GM21529 (cell line): ENCODE results near the gene ZNF608.

Experiments
- ATAC-seq: cut with Tn5 transposase; IDR thresholded peaks from one replicate; pipeline ENCODE4 v1.9.1; 2021; ENCODE audit not compliant: unreplicated experiment

The ZNF608 gene, protein sequence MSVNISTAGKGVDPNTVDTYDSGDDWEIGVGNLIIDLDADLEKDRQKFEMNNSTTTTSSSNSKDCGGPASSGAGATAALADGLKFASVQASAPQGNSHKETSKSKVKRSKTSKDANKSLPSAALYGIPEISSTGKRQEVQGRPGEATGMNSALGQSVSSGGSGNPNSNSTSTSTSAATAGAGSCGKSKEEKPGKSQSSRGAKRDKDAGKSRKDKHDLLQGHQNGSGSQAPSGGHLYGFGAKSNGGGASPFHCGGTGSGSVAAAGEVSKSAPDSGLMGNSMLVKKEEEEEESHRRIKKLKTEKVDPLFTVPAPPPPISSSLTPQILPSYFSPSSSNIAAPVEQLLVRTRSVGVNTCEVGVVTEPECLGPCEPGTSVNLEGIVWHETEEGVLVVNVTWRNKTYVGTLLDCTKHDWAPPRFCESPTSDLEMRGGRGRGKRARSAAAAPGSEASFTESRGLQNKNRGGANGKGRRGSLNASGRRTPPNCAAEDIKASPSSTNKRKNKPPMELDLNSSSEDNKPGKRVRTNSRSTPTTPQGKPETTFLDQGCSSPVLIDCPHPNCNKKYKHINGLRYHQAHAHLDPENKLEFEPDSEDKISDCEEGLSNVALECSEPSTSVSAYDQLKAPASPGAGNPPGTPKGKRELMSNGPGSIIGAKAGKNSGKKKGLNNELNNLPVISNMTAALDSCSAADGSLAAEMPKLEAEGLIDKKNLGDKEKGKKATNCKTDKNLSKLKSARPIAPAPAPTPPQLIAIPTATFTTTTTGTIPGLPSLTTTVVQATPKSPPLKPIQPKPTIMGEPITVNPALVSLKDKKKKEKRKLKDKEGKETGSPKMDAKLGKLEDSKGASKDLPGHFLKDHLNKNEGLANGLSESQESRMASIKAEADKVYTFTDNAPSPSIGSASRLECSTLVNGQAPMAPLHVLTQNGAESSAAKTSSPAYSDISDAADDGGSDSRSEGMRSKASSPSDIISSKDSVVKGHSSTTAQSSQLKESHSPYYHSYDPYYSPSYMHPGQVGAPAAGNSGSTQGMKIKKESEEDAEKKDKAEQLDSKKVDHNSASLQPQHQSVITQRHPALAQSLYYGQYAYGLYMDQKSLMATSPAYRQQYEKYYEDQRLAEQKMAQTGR (N-terminal part only)

DNA sequence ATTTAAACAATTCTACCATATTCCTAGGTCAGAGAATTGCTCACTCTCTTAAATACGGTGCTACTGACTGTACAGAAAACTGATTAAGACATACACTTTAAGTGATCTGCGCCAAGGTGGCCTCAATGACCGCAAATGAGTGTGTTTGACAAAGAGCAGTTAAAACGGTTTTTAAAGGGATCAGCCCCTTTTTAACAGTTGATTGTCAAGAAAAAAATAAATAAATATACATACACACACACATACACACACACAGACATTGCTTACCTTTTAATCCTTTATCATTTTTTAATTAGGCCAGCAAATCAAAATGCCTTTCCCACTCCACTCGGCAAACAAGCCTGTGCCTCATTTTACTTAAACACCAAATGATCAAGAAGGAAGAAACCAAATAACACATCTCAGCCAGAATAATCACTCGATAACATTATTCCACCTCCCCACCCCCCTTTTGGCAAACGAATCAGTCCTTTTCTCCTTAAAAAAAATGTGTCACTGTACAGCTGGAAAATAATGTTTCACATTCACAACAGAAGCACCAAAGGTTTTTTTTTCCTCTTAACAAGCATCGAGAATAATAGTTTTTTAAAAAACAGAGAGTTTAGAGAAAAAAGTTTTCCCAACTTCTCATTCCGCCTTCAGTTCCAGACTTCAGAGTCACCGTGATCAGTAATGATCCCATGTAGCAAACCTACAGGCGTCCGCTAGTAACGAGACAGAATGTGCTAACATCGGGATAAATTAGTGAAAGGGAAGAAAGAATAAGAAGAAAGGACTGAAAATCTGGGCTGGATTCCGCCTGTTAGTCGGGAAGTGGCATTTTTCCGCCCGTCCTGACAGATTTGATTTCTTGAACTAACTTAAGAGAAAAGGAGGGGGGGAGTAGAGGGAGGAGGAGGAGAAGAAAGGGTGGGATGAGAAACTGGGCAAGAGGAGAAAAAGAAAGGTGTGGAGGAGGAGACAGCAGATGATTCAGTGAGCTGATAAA is at the start of gene ZNF608:
TSS of gene ZNF608 (minus strand) at position 712 of the 988 bp plus-strand sequence. CDS start 1,650 bp downstream, outside the sequence.
- ATAC-seq, result no peak

DNA sequence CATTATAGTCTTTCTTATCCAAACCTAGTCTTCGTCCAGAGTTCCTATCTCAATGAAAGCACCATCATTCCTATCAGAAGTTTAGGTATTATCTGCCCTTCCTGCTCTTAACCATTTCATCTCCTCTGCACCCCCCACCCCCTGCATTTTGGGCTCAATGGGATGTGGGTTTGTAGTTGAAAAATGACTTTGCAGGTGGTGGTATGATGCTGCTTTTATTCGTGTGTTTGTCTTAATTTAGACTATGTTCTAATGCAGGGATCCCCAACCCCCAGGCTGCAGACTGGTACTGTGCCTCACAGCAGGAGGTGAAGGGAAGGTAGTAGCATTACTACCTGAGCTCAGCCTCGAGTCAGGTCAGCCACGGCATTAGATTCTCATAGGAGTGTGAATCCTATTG is 49.4 kb upstream of the ZNF608 start:
- peak; percentile 33 for ATAC-seq

DNA sequence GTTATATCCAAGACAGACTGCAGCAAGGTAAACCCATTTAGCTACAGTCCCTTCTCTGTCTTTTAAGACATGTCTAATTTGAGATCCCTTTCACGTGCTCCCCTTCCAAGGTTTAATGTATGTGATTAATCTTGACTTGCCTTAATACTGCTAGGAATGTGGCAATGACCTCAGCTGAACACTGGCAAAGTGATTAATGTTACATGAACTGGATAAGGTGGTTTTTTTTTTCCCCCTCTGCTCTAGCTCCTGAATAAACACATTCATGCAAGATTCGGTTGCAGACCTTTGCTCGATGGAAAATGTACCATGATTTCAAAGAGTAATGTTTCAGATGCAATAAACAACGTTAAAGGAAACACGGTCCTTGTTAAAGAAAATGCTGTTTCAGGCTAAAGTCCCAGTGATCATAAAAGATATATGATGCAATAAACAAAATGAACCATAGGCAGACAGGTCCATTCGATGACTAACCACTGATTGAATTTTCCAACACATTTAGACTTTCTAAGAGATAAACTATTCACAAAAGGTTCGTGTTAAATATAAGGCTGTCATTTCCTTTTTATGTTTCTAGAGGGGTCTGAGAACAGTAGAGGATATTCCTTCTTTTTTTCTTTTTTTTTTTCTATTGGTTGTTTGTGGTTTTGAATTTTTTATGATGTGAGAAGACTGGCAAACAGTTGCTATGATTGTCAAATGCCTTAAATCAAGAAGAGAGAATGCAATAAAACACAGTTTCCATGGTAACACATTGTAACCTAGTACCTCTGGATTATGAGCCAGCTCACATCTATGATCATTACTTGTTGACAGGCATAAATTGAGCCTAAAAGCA is 44.7 kb upstream of the ZNF608 start:
- ATAC-seq, result no peak

DNA sequence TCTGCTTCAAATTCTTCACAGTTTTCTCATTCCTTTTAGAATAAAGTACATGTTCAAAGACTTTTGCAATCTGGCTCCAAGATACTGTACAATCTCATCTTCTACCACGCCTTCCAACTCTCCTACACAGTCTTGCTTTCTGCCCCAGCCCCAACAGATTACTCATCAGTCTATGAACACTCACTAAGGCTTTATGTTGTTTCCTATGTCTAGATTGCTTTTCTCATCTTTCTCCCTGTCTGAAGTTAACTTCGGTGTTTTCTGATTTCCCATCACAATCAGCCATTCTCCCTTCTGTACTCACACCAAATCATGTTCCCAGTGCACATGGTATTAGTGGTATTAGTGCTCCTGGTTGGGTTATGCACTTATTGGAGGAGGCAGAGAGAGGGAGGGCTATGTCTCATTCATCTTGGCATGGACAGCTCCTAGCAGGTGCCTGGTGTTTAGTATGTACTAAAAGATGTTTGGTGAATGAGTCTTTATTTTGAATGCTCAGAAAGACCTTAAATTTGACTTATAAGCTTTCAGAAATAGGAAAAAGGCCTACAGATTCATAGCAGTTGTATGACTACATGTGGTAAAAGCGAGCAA is 44.0 kb upstream of the ZNF608 start:
- no peak for ATAC-seq

DNA sequence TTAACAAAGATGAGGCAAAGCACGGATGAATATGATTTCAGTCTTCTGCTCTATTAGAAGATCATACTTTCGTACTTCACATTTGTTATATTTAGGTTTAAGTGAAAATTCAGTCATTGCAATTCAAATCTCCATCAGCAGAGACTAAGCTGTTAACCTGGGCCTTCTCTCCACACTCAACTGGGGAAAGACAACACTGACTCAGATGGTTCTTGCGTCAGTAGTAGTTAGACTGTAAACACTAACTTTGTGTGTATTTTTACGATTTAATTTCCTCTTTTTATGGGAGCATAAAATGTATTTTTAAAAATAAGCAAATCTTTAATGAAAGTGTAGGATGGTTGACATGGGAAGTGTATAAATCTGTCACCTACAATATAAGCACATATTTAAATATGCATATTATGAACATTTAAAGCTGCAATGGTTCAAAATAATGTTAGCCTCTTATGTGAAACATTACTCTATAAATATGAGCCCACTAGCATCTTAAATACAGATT is 42.7 kb upstream of the ZNF608 start:
- no peak for ATAC-seq

DNA sequence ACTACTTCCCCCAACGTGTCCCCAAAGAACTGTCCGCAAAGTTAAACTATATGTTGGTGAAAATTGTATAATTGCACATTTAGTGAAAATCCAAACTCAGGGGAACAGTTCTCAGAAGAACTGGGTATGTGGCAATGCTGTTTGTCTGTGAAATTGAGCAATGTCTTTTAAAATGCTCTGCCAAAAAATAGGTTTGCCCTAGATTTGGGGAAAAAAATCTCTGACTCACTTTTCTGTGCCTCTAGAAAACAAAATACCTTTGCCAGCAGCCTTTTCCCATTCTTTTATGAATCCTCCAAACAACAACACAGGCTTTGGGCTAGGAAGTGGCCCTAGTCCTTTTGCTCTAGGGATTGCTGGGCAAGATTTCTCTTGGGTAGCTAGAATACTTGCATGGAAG is 37.4 kb upstream of the ZNF608 start:
- no peak for ATAC-seq

DNA sequence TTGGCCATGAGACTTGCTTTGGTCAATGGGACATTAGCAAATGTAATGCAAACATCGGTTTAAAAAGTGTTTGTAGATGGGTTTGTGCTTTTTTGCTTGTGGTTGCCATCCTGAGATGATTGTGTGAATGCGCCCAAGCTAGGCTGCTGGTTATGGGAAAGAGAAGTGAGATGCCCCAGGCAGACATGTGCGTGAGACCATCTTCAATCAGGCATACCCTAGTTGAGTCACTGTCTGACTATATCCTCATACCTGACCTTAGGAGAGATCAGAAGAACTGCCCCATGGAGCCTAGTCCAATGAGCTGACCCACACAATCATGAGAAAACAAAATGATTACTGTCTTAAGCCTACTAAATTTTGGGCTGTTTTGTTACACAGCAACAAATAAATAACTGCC is 36.8 kb upstream of the ZNF608 start:
- no peak for ATAC-seq

DNA sequence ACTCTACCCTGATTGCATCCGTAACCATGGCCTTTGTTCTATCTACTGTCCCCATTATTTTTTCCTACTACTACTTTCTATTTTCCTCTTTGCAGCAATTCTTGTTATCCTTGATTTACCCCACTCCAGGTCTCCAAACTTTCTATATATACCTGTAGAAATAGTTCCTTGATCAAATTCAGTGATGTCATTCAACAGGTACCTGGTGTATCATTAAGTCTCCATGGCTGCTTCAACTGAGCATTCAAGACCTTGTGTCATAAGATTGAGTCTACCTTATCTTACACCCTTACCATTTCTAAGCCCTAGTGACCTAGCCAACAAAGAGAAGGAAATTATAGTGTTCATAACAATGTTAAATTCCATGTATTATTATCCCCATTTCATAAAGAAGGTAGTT is 35.8 kb upstream of the ZNF608 start:
- no peak for ATAC-seq

DNA sequence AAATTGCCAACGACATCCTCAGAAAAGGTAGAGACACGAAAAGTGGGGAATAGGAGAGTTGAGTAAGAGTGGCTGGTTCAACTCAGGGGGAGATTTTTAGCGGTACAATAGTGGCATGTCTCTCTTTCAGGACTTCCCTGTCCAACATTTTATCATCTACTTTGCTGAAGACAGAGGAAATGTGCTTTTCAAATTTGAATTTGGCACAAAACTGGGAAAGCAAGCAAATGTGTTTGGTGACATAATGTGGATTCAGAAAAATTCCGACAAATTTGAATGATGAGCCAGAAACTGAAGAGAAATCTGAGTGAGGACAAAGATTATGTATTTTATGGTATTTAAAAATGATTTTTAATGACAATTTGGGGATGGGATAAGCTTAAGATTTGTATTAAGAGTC is 33.6 kb upstream of the ZNF608 start:
- no peak for ATAC-seq

DNA sequence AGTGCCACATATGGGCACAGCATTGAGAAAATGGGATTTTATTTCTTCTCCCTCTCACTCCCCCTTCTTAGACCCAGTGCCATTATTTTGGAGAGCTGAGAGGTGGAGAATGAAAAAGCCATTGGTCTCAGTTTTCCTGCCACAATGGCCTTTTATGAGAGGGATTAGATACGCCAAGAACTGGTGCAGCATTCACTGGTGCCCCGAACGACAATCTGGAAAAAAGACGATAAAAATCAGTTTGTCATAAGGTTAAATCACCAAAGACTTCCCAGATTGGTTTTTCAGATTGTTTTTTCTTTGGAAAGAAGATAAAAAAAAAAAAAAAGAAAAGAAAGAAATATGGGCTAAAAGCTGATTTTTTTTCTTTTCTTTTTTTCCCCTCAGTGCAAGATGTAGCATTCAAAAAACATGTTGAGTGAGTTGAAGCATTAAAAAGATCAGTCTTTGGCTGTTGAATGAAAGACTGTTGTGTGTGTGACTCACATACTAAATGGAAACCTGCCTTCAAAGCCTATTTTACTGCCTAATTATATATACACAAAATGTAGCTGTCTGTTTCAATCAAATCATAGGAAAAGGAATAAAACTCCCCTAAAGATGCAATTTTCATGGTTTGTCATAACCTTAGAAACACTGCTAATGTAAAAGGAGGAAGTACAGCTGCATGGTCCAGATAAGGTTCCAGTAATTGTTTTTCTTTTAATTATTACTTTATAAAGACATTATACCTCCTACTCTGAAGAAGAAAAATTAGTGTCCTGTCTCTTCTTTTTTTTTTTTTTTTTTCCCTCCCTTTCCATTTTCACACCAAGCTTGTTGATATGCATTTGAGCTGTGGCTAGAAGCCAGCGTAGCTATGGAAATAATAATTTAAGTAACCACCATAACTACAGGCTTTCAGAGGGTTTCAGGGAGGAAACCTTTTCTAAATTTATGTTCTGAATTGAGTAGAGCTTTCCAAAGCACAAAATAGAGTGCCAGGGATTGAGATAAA is 27.2 kb upstream of the ZNF608 start:
- ATAC-seq, result no peak

DNA sequence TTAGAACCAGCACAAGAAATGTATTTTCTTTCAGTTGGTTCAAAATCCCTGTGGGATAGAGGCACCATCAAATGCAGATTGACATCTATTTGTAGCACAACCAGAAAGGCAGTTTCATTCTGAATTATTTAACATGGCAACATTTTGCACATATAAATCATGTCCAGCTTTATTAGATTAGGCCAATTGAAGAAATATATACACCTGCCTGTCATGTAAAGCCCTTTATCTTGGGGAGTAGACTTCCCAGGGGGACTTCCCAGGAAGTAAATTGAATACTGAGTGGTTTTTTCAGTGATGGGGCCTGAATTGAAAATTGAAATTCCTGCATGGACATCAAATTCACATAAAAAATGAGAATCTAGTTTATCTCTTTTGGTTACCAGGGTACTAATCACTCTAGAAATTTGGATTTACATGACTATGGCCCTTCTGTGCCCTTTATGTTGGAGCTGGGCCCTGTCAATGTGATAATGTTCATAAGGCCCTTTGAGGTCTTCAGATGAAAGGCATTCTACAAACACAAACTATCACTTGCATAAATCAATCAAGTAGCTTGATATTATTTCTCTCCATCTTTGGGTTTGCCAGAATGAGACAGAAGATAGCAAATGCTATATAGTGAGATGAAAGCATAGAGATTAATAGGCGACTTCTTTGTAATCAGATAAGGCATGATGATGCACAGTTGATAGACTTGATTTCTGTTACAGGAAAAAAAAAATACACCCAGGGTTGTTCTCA is 26.2 kb upstream of the ZNF608 start:
- ATAC-seq, result no peak

DNA sequence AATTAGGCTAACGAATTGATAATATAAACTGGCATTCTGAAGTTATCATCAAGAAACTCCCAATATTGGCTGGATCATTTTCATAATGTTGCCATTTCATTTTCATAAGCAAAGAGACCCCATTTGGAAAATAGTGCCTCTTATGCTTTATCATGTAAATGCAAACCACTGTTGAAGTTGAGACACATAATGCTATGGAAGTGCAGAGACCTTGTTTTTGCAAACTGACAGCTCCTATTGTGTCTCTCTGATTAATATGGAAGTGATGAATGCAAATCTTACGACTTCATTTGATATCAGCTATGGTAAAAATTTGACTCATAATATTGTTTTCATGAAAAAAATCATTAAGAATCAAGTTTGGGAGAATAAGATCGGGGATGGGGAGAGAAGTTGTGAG is 25.3 kb upstream of the ZNF608 start:
- no peak for ATAC-seq

DNA sequence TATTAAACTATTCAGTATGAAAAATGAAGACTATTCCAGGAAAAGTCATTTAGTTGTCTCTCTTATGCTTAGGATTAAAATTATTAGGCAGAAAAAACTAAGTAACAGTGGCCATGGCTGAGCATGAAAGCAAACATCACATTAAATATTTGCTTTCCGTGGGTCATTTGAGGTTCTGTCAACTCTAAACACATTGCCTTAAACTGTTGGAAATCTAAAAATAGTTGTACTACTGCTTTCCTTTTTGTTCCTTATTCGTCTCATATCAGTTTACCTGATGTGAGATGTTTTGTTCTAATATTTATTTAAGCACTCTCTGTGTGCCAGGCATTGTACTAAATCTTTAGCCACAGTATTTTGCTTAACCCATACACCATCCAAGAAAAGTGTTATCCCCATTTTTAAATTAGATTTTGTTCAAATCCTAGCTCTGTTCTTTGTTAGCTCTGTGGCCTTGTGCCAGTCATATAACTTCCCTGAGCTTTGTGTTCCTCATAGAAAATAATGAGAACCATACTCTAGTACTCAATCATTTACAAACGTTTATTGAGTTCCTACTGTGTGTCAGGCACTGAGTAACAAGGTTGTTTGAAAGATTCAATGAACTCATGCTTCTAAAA is 18.7 kb upstream of the ZNF608 start:
- no peak for ATAC-seq

DNA sequence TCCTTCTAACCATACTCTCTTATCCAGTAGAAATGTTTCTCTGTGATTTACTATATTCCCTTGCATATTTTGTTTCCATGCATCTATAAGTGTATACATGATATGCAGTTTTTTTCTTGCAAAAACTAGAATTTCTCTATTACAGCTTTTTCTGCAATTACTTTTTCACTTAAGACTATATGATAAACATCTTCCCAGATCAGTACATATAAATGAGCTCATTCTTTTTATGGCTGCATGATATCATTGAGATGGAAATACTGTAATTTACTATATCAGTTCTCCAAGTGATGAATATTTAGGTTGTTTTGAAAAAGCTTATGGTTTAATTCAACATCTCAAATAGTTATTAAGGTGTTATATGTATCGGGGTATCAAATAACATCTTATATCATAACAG is 18.1 kb upstream of the ZNF608 start:
- no peak for ATAC-seq

DNA sequence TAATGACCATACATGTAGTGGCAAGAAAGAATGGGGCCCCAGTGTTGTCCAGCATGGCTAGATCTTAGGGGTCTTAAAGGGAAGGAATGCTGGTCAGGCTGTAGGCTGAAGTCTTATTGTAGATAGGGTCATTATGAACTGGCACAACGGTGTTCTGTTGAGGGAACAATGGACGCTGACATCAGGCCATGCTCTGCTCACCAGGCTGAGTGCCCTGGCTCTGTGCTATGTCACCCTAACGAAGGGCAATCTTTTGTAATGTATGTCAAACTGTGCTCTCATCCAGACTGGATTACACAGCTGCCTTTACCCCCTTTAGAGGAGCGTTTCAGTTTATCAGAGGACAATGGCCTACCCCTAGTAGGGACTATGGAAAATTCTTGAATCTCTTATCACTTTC is 14.6 kb upstream of the ZNF608 start:
- no peak for ATAC-seq

DNA sequence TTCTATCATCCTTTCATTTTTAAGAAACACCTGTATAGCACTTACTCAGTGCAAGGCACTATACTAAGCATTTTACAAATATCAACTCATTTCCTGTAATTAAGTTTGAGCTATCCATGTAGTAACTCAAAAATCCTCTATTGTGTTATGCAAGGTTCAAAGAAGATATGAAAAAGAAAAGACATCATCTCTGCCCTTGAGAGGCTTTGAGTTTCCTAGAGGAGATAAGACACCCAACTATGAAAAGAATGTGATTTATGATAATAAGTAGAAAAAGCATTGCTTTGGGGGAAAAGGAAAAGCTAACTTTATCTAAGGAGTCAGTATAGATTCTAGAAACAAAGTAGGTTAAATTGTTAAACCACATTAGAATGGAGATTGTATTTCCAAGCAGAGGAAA is 14.2 kb upstream of the ZNF608 start:
- no peak for ATAC-seq

DNA sequence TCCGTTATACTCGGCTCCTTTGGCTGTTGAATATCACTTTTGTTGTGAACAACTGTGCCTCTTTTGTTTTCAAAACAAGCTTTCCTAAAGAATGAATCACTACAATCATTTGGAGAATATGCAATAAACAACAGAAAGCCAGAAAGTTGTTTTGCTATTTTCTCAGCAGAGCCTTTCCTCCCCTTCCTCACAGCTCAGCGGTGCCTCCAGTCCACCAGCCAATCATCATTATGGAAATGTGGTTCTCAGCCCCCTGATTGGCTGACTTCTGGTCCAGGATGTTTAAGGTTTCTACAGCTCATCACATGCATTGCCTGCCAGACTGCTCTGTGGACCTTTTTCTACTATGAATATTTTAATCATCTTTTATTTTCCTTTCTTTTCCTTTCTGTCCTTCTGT is 9.1 kb upstream of the ZNF608 start:
- ATAC-seq, result no peak
